Activated CD4-positive, CD25-positive, alpha-beta regulatory T cell treated with anti-CD3 and anti-CD28 coated beads, Interleukin-2, amount 50 U/mL, for 72 hours (primary cell): ENCODE measurements around the gene CEND1.
A peak's percentile ranks its signal among the peaks of the same experiment; 100 is the strongest.

ENCODE experiments used
- DNase-seq: peaks from one replicate; pipeline ENCODE4 v3.0.0; 2021

Gene CEND1

DNA sequence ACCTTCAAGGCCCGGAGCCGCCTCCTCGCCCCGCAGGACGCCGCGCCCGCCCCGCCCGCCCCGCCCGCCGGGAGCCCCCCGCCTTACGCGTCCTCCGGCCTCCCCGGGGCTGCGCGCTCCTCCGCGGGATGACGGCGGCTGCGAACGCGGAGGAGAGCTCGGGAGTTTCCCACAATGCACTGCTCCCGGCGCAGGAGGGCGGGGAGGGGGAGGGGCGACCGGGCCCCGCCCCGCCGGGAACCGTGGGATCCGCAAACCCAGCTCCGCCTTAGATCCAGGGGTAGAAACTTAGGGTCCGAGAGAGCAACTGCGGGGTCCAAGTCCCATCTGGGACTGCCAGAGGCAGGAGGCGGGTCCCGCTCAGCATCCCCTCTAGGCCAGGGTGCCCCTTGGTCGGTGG lies at the start of gene CEND1:
Gene CEND1, minus strand, starts transcription at position 148 of the 400 bp plus-strand sequence. CDS start 1,514 bp downstream, outside the sequence.
- DNase-seq = peak; percentile 57

DNA sequence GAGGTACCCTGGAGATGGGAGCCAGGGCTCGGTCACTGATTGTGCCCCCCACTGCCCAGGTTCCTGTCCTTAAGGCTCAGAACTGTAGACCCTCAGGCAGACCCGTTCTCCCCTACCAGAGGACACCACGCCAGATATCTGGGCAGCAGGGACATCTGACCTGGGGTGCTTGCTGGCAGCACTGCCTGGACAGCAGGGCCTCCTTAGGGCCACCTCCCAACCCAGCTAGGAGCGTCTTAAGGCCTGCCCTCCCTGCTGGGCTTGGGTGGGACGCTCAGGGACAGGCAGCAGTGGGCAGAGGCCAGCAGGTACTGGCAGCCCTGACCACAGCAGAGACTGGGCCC lies 49.4 kb upstream of the CEND1 start:
- no peak for DNase-seq

- no peak for DNase-seq
Measured at GRCh38 chr11:838441-839279, 48.8 kb upstream of the CEND1 start.

DNA sequence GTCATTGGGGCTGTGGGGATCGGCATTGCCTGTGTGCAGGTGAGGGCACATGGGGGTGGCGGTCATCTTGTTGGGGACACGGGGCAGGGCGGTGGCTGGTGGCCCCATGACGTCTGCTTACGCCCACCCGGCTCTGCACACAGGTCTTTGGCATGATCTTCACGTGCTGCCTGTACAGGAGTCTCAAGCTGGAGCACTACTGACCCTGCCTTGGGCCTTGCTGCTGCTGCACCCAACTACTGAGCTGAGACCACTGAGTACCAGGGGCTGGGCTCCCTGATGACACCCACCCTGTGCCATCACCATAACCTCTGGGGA lies 48.1 kb upstream of the CEND1 start:
- DNase-seq = no peak

GRCh38 chr11:837189-837989 lies 47.5 kb upstream of the CEND1 start:
- no peak for DNase-seq

GRCh38 chr11:836700-837099 lies 46.8 kb upstream of the CEND1 start:
- no peak for DNase-seq

DNA sequence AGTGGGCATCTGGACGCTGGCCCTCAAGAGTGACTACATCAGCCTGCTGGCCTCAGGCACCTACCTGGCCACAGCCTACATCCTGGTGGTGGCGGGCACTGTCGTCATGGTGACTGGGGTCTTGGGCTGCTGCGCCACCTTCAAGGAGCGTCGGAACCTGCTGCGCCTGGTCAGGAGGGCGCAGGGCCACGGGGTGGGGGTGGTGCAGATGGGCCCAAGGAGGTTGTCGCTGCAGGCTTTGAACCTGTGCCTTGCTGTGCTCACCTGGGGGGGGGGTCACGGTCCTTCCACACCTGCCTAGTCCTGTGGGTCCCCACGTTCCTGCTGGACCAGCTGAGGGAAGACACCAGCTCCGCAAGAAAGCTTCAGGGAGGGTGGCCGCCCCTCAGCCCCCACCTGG lies 46.4 kb upstream of the CEND1 start:
- DNase-seq = no peak

DNA sequence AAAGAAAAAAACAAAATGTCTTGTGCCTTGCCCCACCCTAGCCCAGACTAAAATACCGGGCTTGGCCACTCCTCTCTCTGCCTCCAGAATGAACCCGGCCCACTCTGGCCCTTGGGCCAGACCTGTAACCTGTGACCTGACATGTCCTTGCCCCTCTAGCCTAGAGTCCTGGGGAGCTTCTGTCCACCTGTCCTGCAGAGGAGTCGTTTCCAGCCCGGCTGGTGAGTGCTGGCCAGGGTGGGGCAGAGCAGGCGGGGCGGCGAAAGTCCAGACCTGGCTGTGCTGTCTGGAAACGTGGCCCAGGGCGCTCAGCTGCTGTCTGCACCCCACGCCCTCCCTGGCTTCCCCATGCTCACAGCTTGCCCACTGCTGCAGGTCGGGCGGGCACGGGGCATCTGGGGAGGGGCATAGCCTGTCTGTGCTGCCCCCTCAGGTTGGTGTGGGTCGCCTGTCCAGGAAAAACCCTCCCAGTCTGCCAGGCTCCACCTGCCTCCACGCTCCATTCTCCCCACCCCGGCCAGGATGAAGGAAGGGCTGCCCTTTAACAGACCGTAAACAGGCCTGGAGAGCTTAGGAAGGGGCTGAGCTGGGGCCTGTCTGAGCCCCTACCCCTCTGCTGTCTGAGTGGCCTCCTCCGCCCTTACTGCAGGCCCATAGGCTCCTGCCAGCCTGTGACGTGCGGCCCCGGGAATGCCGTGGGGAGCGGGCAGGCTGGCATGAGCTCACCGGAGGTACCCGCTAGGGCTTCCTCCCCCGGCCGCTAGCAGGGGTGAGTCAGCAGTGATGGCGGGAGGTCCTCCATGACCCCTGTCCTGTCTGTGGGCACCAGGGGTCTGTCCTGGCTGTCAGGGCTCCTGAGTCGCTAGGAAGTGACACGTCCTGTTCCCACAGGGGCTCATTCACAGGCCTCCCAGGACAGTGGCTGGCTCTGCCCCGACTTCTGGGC lies 44.8 kb upstream of the CEND1 start:
- DNase-seq = no peak

DNA sequence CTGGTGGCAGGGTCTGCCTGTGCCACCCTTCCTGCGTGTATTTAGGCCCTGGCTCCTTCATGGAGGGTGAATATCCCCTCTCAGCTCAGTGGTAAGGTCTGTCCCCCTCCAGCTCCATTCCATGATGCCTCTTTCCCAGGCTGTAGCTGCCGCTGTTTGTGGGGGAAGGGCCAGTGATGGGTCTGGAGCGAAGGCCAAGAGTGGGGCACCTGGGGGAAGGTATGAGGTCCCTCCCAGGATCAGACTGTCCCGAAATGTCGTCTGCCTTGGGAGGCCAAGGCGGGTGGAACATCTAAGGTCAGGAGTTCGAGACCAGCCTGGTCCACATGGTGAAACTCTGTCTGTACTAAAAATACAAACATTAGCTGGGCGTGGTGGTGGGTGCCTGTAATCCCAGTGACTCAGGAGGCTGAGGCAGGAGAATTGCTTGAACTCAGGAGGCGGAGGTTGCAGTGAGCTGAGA lies 44.0 kb upstream of the CEND1 start:
- no peak for DNase-seq

GRCh38 chr11:833114-833791 lies 43.4 kb upstream of the CEND1 start:
- DNase-seq = peak; percentile 53

DNA sequence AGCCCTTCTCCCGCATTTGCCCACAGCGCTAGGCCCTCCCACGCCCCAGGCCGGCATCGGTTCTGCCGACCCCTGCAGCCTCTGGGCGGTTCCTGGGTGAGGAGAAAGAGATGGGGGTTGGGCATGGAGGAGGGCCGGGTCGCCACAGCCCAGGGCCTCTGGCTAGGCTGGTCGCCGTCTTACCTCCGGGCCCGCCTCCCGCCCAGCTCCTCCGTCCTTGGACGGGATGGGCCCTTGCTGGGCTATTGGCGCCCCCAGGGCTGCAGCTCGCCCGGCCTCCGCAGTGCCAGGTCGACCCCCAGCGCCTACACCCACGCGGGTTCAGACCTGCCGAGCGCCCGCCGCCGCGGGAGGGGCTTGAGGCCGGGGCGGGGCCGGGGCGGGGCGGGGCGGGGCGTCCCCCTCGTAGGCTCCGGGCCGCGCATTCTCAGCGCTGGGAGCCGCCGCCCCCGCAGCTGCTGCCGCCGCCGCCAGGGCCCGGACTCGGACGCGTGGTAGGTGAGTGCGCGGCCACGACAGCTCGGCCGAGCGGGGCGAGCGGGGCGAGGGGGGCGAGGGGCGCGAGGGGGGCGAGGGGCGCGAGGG lies 42.7 kb upstream of the CEND1 start, which contains the start of gene CD151:
Gene CD151, plus strand, starts transcription at position 424 of the 585 bp plus-strand sequence. CDS start 3,118 bp downstream, outside the sequence.
- peak; percentile 61 for DNase-seq

DNA sequence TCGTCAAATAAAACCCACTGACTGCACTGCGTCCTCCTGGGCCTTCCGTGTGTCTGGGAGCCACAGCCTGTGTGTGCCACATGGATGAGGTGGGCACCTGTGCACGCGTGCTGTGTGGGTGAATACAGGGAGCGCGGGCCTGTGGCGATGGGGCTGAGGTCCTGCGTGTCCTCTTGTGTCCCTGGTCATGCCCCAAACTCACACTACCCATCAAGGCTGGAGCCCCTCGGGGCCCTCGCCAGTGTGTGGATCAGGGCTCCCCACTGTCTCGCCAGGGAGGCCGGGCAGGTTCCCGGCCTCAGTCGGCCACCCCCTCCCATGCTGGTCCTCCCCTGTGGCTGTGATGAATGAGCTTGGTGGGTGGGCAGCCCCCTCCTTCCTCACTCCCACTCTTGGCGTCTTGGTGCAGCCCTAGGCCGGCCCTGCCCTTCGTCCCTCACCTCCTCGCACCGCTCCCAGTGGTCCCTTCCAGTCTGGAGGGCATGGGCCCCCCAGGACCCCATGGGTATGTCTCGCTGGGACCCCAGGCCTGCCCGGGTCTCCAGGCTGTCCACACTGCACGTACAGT lies 42.2 kb upstream of the CEND1 start:
- no peak for DNase-seq

DNA sequence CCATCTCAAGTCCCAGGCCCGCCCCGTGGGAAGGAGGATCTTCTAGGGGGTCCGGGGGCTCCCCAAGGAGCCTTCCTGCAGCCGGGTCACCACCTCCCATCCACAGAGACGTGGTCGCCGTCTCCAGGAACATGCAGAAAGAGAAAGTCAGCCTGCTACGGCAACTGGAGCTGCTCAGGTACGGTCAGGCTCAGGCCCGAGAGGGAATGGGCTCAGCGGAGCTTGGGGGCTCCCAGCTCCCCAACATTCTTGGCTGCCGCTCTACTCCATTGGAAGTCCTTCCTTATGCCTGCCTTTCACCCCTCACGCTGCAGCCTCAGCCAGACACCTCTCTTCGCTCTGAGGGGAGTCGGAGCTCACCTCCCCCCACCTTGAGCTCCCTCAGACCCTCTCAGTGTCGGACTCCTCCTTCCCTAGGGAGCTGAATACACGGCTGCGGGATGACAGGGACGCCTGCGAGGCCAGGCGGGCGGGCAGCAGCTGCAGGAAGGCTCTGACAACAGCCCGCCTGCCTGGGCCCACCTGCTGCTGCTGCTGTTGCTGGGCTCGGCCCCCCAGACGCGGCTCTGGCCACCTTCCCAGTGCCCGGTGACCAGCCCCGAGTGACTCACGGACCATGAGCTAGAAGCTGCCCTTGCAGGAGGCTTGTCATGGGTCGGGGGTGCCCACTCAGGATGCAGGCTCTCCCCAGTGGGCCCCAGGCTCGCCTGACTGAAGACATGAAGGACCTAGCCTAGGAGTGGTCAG lies 41.4 kb upstream of the CEND1 start:
- DNase-seq = no peak

- DNase-seq = peak; percentile 53
Measured at GRCh38 chr11:830295-831117, 40.6 kb upstream of the CEND1 start.

DNA sequence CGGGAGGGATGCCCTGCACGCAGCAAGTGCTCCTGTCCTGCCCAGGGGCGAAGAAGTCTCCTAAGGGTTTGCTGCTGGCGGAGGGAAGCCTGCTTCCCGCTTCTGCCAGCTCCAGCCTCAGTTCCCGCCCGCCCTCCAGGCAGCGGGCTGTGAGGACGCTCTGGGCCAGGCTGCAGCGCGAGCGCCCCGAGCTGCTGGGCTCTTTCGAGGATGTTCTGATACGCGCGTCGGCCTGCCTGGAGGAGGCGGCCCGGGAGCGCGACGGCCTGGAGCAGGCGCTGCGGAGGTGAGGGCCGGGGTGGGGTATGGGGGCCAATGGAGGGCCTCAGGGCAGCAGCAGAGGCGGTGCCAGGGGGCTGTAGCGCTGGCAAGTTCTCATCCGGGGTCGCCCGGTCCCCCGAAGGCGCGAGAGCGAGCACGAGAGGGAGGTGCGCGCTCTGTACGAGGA lies 40.0 kb upstream of the CEND1 start:
- DNase-seq = no peak

DNA sequence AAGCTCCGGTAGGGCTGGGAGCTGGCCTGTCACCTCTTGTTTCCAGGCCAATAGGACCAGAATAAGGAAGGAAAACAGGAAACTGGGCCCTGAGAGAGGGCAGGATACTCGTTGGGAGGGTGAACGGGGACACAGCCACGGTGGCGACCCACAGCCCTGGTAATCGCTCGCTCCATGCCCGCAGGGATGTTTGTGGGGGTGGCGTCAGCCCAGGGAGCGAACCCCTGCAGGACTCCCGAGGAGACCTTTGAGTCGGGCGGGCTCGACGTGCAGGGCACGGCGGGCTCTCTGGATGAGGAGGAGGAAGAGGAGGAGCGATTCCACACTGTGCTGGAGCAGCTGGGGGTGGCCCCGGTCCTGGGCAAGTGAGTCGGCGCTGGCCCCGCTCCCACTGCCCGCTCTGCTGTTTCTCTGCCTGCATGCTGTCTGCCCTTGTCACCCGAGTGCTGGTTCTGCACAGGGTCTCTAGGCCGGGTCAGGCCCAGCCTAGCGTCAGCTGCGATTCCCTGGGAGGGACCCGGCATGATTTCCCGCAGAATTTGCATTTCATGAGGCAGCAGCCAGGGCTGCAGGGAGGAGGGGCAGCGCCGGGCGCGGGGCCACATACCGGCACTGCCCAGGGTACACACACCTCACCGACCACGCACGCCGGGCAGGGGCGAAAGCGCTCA lies 39.4 kb upstream of the CEND1 start:
- DNase-seq = no peak

- no peak for DNase-seq
Measured at GRCh38 chr11:828506-829175, 38.8 kb upstream of the CEND1 start.

GRCh38 chr11:827897-828192 lies 38.0 kb upstream of the CEND1 start, which contains the start of gene CRACR2B:
CRACR2B (plus strand) TSS chr11:827919; CDS start chr11:828608, 689 bp downstream.
- DNase-seq = no peak
